ENCODE data around the gene GNA12. TPM values are rescaled to one million over a fixed set of nuclear protein-coding genes. Genes with fewer than 3 reads are reported as not detected.

The GNA12 gene
- total RNA-seq, 1 donor from 2014 or later, result 54.6 TPM

DNA sequence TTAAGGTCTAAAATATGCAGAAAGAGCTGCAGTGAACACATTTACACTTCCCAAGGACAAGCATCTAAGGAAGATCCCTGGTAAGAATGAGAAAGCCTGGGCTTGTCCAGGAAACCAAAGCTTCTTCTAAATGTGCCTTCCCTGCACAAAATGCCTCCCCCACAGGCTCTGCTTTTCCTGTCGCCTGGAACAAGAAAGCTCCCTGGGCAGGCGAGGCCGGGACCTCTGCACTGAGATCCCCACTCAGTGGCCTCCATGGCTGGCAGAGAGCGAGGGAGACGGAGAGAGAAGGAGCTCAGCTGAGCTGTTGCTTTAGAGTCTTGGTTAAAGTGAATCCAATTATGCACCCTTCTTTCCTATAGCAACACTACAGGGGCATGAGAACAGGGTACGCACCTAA lies 80.5 kb downstream of the GNA12 start:
- intact Hi-C loops (cut with micrococcal nuclease), result no loop called here
- POLR2A ChIA-PET, result interaction anchor here (0.7 to 1.2 kb wide), 3 partner anchors 9 to 20 kb away, joined by 3 to 4 read pairs (median 4); no protein-coding TSS in a partner anchor
- Mint-ChIP-seq H3K36me3 (ENCODE audit: low read depth) (peaks cover 53% of the 10 kb centered on the region), H3K27ac (no peak overlapping the region), H3K27me3 (no peaks in the 10 kb centered on the region), H3K4me1 (peaks cover 19% of the 10 kb centered on the region), H3K9me3 (no peaks in the 10 kb centered on the region), H3K4me3 (no peak overlapping the region)
- CTCF ChIA-PET, result no interaction called here
- TF ChIP-seq, protein P1, sequence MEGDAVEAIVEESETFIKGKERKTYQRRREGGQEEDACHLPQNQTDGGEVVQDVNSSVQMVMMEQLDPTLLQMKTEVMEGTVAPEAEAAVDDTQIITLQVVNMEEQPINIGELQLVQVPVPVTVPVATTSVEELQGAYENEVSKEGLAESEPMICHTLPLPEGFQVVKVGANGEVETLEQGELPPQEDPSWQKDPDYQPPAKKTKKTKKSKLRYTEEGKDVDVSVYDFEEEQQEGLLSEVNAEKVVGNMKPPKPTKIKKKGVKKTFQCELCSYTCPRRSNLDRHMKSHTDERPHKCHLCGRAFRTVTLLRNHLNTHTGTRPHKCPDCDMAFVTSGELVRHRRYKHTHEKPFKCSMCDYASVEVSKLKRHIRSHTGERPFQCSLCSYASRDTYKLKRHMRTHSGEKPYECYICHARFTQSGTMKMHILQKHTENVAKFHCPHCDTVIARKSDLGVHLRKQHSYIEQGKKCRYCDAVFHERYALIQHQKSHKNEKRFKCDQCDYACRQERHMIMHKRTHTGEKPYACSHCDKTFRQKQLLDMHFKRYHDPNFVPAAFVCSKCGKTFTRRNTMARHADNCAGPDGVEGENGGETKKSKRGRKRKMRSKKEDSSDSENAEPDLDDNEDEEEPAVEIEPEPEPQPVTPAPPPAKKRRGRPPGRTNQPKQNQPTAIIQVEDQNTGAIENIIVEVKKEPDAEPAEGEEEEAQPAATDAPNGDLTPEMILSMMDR (IDR thresholded peaks at IDR 0.05), result no peak
- ATAC-seq (ENCODE audit: low read depth) (no peak), DNase-seq (no peak)

GRCh38 chr7:2761801-2762497 lies 82.2 kb downstream of the GNA12 start:
- DNase-seq (no peak), ATAC-seq (ENCODE audit: low read depth) (no peak)
- peak overlapping the region; percentile 30 for H3K27ac Mint-ChIP-seq
- H3K4me3 Mint-ChIP-seq, result no peak overlapping the region
- H3K27me3 Mint-ChIP-seq, result no peaks in the 10 kb centered on the region
- TF ChIP-seq, protein P1 (IDR thresholded peaks at IDR 0.05), result no peak
- H3K9me3 Mint-ChIP-seq, result no peaks in the 10 kb centered on the region
- H3K36me3 Mint-ChIP-seq (ENCODE audit: low read depth), result peaks cover 57% of the 10 kb centered on the region
- H3K4me1 Mint-ChIP-seq, result peaks cover 34% of the 10 kb centered on the region
- ChIA-PET CTCF (no interaction called here), POLR2A (interaction anchor here (0.8 kb wide), 1 partner anchor 47 kb away, joined by 3 read pairs; no protein-coding TSS in a partner anchor)
- intact Hi-C loops (cut with micrococcal nuclease), result no loop called here

DNA sequence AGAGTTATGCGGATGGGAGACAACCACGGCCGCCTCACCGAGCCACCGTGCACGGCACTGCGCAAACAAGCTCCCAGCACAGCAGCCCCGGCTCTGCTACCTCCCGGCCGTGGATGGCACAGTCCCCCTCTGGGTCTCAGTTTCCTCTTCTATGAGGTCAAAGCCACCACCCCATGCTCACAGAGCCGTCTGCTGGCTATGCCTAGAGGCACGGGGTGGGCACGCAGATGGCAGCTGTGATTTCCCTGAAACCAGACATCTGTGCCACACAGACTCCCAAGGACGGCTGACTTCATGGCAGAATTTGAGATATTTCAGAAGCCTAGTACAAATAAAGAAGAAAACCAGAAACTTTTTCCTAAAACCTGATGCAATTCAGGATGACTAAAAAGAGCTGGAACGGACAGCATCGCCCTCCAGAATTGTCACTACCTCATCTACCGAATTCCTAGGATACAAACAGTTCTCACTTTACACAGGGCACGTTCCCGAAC lies 82.9 kb downstream of the GNA12 start:
- TF ChIP-seq, protein P1 (IDR thresholded peaks at IDR 0.05), result no peak
- Mint-ChIP-seq H3K4me1 (peaks cover 41% of the 10 kb centered on the region), H3K27ac (peak overlapping the region; percentile 41), H3K4me3 (no peak overlapping the region), H3K27me3 (no peaks in the 10 kb centered on the region), H3K9me3 (no peaks in the 10 kb centered on the region), H3K36me3 (ENCODE audit: low read depth) (peaks cover 60% of the 10 kb centered on the region)
- DNase-seq (no peak), ATAC-seq (ENCODE audit: low read depth) (no peak)
- ChIA-PET CTCF (interaction anchor here (1.6 kb wide), 1 partner anchor 12 kb away, joined by 5 read pairs; no protein-coding TSS in a partner anchor), POLR2A (interaction anchor here (1.9 kb wide), 1 partner anchor 50 kb away, joined by 7 read pairs; no protein-coding TSS in a partner anchor)
- intact Hi-C loops (cut with micrococcal nuclease), result no loop called here

- DNase-seq (no peak), ATAC-seq (ENCODE audit: low read depth) (no peak)
- no peaks in the 10 kb centered on the region for H3K27me3 Mint-ChIP-seq
- peaks cover 64% of the 10 kb centered on the region for H3K36me3 Mint-ChIP-seq (ENCODE audit: low read depth)
- ChIA-PET CTCF (interaction anchor here (1.6 kb wide), 1 partner anchor 12 kb away, joined by 5 read pairs; no protein-coding TSS in a partner anchor), POLR2A (interaction anchor here (0.6 to 1.9 kb wide), 3 partner anchors 13 to 388 kb away, joined by 4 to 7 read pairs (median 4); no protein-coding TSS in a partner anchor)
- peaks cover 43% of the 10 kb centered on the region for H3K4me1 Mint-ChIP-seq
- intact Hi-C loops (cut with micrococcal nuclease), result no loop called here
- no peaks in the 10 kb centered on the region for H3K9me3 Mint-ChIP-seq
- TF ChIP-seq, protein P1 (IDR thresholded peaks at IDR 0.05), result no peak
- H3K27ac Mint-ChIP-seq, result peak overlapping the region; percentile 5
- no peak overlapping the region for H3K4me3 Mint-ChIP-seq
These were observed 83.8 kb downstream of the GNA12 start for GRCh38 chr7:2760098-2760889.

All from activated B cell treated with CpG ODN at 0.5 μM for 24 hours (primary cell).